ENCODE data around the gene SPRED3.

The SPRED3 gene

DNA sequence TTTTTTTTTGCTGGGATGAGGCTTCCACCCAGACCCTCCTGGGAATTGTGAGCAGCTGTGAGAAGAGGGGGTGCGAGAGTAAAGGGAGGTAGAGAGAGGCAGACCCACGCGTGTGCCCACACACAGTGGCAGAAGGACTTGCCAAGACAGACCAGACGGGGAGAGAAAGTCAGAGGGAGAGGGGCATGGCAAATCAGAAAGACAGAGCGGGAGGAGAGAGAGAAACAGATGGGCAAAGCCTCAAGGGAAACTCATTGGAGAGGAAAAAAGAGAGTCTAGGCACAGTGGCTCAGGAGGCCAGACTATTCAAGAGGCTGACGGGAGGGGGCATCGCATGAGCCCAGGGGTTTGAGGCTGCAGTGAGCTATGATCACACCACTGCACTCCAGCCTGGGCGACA lies 35.9 kb upstream of the SPRED3 start:
- in situ Hi-C loops (cut with HindIII; ENCODE audit: low sequenced_read_pairs), result no loop called here
- TF ChIP-seq, protein P1, sequence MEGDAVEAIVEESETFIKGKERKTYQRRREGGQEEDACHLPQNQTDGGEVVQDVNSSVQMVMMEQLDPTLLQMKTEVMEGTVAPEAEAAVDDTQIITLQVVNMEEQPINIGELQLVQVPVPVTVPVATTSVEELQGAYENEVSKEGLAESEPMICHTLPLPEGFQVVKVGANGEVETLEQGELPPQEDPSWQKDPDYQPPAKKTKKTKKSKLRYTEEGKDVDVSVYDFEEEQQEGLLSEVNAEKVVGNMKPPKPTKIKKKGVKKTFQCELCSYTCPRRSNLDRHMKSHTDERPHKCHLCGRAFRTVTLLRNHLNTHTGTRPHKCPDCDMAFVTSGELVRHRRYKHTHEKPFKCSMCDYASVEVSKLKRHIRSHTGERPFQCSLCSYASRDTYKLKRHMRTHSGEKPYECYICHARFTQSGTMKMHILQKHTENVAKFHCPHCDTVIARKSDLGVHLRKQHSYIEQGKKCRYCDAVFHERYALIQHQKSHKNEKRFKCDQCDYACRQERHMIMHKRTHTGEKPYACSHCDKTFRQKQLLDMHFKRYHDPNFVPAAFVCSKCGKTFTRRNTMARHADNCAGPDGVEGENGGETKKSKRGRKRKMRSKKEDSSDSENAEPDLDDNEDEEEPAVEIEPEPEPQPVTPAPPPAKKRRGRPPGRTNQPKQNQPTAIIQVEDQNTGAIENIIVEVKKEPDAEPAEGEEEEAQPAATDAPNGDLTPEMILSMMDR (IDR thresholded peaks at IDR 0.05; ENCODE audit: low read depth, low read length), result no peak
- H3K4me3 ChIP-seq (ENCODE audit: low read depth, low read length), result no peak overlapping the region
- DNase-seq (ENCODE audit: low read depth, low spot score), result no peak

DNA sequence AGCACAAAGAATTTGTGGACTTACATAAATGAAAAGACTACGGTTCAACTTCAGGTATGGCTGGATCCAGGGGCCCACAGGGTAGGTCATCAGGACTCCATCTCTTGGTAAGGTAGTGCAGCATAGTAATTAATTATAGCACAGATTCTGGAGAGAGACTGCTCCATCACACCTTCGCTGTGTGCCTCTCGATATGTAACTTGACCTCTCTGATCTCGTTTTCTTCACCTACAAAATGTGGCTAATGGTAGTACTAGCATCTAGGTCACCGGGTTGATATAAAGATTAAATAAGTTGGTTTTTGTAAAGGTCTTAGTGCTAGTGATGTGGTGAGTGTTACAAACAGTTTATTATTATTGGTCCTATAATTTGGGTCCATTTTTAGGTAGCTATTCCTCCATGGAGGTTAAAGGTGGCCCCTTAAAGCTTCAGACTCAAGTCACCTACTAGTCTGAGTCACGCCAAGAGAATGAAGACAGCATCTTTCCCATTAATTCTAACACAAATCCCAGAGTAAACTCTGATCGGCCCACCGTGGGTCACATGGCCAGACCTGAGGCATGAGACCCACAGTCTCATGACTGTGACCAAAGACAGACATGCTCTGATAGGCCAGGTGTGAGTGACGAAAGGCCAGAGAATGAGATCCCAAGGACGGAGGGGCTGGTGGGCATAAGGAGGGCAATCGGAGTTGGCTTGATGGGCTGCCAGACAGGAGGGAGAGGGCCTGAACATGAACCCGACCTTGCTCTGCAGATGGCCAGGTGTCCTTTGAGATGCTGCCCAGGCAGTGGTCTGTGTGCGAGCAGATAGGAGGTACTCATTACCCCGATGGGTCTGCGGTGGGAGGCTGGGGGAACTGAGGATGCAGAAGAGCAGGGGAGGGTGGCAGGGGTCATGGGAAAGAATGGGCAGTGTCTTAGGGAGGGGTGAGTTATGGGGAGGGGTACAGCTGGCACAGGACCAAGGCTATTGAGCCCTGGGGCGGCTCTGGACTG lies 32.5 kb upstream of the SPRED3 start:
- no peak overlapping the region for H3K4me3 ChIP-seq (ENCODE audit: low read depth, low read length)
- DNase-seq (ENCODE audit: low read depth, low spot score), result no peak
- TF ChIP-seq, protein P1 (IDR thresholded peaks at IDR 0.05; ENCODE audit: low read depth, low read length), result no peak
- in situ Hi-C loops (cut with HindIII; ENCODE audit: low sequenced_read_pairs), result no loop called here

DNA sequence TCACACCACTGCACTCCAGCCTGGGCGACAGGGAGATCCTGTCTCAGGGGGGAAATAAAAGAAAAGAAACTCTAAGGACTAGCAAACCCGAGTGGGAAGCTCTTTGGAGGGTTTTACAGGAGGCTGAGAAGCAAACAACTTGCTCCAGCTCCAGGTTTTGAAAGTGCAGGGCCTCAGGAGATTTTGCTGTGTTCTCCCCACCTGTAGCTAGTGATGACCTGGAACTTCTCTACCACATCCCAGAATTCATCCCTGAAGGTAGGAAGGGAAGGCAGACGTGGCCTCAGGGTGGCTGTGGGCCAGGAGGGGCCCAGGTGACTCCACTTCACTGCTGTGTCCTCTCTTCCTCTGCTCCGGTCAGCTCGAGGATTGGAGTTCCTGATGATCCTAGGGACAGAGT lies 30.4 kb upstream of the SPRED3 start:
- in situ Hi-C loops (cut with HindIII; ENCODE audit: low sequenced_read_pairs), result no loop called here
- DNase-seq (ENCODE audit: low read depth, low spot score), result no peak
- H3K4me3 ChIP-seq (ENCODE audit: low read depth, low read length), result no peak overlapping the region
- TF ChIP-seq, protein P1 (IDR thresholded peaks at IDR 0.05; ENCODE audit: low read depth, low read length), result no peak

DNA sequence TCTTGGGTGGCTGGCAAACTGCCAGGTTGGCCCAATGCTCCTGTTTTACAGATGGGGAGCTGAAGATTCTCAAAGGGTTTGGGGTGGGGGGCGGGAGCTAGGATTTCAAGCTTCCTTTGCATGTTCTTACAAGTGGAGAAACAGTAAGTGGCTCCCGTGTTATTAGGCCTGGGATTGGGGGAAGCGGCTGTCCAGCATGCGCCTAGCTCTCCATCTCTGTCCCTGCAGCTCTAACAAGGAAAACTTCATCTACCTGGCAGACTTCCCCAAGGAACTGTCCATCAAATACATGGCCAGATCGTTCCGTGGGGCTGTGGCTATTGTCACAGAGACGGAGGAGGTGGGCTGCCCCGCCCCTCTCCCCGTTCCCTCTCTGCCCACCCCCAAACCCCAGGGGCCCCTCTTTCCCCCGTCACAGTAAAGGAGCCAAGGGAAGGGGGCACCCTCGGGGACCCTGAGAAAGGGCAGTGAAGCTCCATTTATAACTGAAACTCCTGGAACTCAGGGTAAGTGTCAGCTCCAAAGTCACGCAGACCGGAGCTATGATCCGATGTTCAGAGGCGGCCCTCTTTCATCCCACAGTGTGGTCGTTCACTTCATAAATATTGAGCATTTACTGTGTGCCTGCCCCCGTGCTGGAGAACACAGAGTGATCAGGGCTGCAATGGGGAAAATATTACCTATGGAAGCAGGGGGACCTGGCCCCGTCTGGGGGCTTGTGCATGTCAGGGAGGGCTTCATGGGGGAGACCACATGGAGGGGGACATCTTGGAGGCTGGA lies 29.1 kb upstream of the SPRED3 start:
- no peak overlapping the region for H3K4me3 ChIP-seq (ENCODE audit: low read depth, low read length)
- in situ Hi-C loops (cut with HindIII; ENCODE audit: low sequenced_read_pairs), result no loop called here

DNA sequence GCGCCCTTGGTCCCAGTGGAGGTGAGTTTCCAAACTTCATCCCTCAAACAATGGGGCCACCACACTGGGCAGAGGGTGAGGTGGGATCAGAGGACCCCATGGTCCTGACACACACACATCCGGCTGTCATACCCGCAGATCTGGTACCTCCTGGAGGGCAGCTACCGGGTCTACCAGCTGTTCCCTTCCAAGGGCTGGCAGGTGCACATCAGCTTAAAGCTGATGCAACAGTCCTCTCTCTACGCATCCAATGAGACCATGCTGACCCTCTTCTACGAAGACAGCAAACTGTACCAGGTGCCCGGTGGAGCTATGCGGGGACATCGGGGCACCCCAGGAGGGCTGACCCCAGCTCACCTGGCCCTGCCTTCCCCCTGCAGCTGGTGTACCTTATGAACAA lies 28.1 kb upstream of the SPRED3 start:
- no peak overlapping the region for H3K4me3 ChIP-seq (ENCODE audit: low read depth, low read length)
- no peak for DNase-seq (ENCODE audit: low read depth, low spot score)

More for the DNA sequence above, 29.1 kb upstream of the SPRED3 start:
- DNase-seq (ENCODE audit: low read depth, low spot score), result no peak
- TF ChIP-seq, protein P1 (IDR thresholded peaks at IDR 0.05; ENCODE audit: low read depth, low read length), result no peak

More for the DNA sequence above, 28.1 kb upstream of the SPRED3 start:
- TF ChIP-seq, protein P1 (IDR thresholded peaks at IDR 0.05; ENCODE audit: low read depth, low read length), result no peak
- in situ Hi-C loops (cut with HindIII; ENCODE audit: low sequenced_read_pairs), result no loop called here
